DMS79 treated with DMSO at 0.1 percent for 48 hours (cell line): Measurements from ENCODE around the gene ANXA10.
"Not testable (repeated sequence)": the region's sequence is repeated elsewhere in the genome, so short reads cannot be mapped to it uniquely, and the experiment has no call there.

Experiments used
- DNase-seq: peaks from one replicate; lab custom pipeline; 2025; lab: John Stamatoyannopoulos, UW

ANXA10 gene

GRCh38 chr4:168092176-168092712 lies at the start of gene ANXA10:
TSS of gene ANXA10 (plus strand) at chr4:168092537. CDS start at chr4:168092701, 164 bp downstream.
- DNase-seq = no peak

GRCh38 chr4:168045354-168045753 lies 47.0 kb upstream of the ANXA10 start:
- no peak for DNase-seq

- no peak for DNase-seq
Observed at GRCh38 chr4:168050002-168050401, 42.3 kb upstream of the ANXA10 start.

GRCh38 chr4:168051526-168051925 lies 40.8 kb upstream of the ANXA10 start:
- DNase-seq = no peak

GRCh38 chr4:168057412-168057811 lies 34.9 kb upstream of the ANXA10 start:
- no peak for DNase-seq

- no peak for DNase-seq
Observed at GRCh38 chr4:168059251-168059650, 33.1 kb upstream of the ANXA10 start.

GRCh38 chr4:168063031-168063430 lies 29.3 kb upstream of the ANXA10 start:
- no peak for DNase-seq

GRCh38 chr4:168070903-168071302 lies 21.4 kb upstream of the ANXA10 start:
- no peak for DNase-seq

- DNase-seq = no peak
Observed at GRCh38 chr4:168071304-168071703, 21.0 kb upstream of the ANXA10 start.

- no peak for DNase-seq
Observed at GRCh38 chr4:168074861-168075260, 17.5 kb upstream of the ANXA10 start.

GRCh38 chr4:168076989-168077725 lies 15.2 kb upstream of the ANXA10 start:
- DNase-seq = no peak

- DNase-seq = no peak
Observed at GRCh38 chr4:168077726-168078239, 14.6 kb upstream of the ANXA10 start.

- DNase-seq = no peak
Observed at GRCh38 chr4:168082379-168082778, 10.0 kb upstream of the ANXA10 start.

- no peak for DNase-seq
Observed at GRCh38 chr4:168095776-168096406, 3.6 kb downstream of the ANXA10 start.

- no peak for DNase-seq
Observed at GRCh38 chr4:168096407-168096784, 4.1 kb downstream of the ANXA10 start.

GRCh38 chr4:168097161-168097560 lies 4.8 kb downstream of the ANXA10 start:
- no peak for DNase-seq

- DNase-seq = no peak
Observed at GRCh38 chr4:168098248-168098717, 5.9 kb downstream of the ANXA10 start.

- DNase-seq = no peak
Observed at GRCh38 chr4:168099195-168099594, 6.9 kb downstream of the ANXA10 start.

GRCh38 chr4:168101026-168101425 lies 8.7 kb downstream of the ANXA10 start:
- DNase-seq = no peak

- DNase-seq = no peak
Observed at GRCh38 chr4:168102403-168102802, 10.1 kb downstream of the ANXA10 start.

- no peak for DNase-seq
Observed at GRCh38 chr4:168109527-168109926, 17.2 kb downstream of the ANXA10 start.

- DNase-seq = not testable (repeated sequence)
Observed at GRCh38 chr4:168113059-168113458, 20.7 kb downstream of the ANXA10 start.

GRCh38 chr4:168118116-168118655 lies 25.8 kb downstream of the ANXA10 start:
- DNase-seq = no peak
